HL-60 (cell line): ENCODE data around the gene DPEP3.
A peak's percentile ranks its signal among the peaks of the same experiment; 100 is the strongest.

Experiments used
- DNase-seq, 2 experiments: peaks; one replicate each; pipeline ENCODE4 v3.0.0-alpha.2; 2010 to 2020; ENCODE audit warnings: low read depth in 1 of 2, low spot score in 1 of 2
- H3K27ac ChIP-seq: fragments of 250-450 bp; sonication (Bioruptor Pico); replicated peaks from 2 replicates; pipeline ENCODE4 v1.5.1; 2020; ENCODE audit warnings: mild to moderate bottlenecking, moderate library complexity
- H3K27me3 ChIP-seq: fragments of 250-450 bp; sonication (Bioruptor Pico); 2 replicates; pipeline ENCODE4 v1.5.1; 2021; ENCODE audit warnings: mild to moderate bottlenecking, moderate library complexity; ENCODE audit not compliant: insufficient read depth, poor library complexity, severe bottlenecking
- H3K4me3 ChIP-seq: replicated peaks from 2 replicates; pipeline ENCODE4 v1.5.1; 2011; ENCODE audit warnings: mild to moderate bottlenecking, control low read depth, low read length; ENCODE audit not compliant: insufficient read depth
- GABPA ChIP-seq: IDR thresholded peaks from 2 replicates; pipeline ENCODE4 v1.6.1; 2012; ENCODE audit warnings: low read depth
- POLR2AphosphoS5 ChIP-seq: IDR thresholded peaks from 2 replicates; pipeline ENCODE4 v1.6.1; 2012; ENCODE audit warnings: low read depth
- SPI1 ChIP-seq: IDR thresholded peaks from 2 replicates; pipeline ENCODE4 v1.6.1; 2012; ENCODE audit warnings: low read depth, mild to moderate bottlenecking, borderline replicate concordance
- TF ChIP-seq, protein P1 (sequence below): IDR thresholded peaks from one replicate; pipeline ENCODE4 v1.5.1; 2011; ENCODE audit warnings: low read length, control low read depth, inconsistent platforms; ENCODE audit not compliant: insufficient read depth
- TF ChIP-seq, protein P2 (sequence below): IDR thresholded peaks from 2 replicates; pipeline ENCODE4 v1.6.1; 2012; ENCODE audit warnings: low read depth; ENCODE audit not compliant: insufficient replicate concordance

DPEP3 gene

DNA sequence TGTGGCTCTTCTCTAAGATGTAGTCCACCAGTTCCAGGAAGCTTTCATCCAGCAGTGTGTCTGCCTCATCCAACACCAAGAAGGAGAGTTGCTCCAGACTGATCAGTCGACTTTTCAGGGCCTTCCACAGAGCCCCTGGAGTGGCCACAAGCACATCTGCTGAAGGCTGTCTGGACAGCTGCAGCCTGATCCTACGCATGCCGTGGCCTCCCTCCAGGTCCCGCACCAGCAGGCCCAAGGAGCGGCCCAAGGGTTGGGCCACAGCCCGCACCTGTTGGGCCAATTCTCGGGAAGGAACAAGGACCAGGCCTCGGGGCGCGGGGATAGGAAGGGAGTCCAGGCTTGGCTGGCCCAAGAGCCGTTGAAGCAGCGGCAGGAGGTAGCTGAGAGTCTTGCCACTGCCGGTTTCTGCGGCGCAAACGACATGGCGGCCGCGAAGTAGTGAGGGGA is 42.0 kb upstream of the DPEP3 start:
- peak overlapping the region; percentile 84 for H3K4me3 ChIP-seq
- TF ChIP-seq POLR2AphosphoS5: peak; percentile 11; the same call in 1 of the 2 replicates
- no peak for TF ChIP-seq GABPA
- TF ChIP-seq, protein P1, sequence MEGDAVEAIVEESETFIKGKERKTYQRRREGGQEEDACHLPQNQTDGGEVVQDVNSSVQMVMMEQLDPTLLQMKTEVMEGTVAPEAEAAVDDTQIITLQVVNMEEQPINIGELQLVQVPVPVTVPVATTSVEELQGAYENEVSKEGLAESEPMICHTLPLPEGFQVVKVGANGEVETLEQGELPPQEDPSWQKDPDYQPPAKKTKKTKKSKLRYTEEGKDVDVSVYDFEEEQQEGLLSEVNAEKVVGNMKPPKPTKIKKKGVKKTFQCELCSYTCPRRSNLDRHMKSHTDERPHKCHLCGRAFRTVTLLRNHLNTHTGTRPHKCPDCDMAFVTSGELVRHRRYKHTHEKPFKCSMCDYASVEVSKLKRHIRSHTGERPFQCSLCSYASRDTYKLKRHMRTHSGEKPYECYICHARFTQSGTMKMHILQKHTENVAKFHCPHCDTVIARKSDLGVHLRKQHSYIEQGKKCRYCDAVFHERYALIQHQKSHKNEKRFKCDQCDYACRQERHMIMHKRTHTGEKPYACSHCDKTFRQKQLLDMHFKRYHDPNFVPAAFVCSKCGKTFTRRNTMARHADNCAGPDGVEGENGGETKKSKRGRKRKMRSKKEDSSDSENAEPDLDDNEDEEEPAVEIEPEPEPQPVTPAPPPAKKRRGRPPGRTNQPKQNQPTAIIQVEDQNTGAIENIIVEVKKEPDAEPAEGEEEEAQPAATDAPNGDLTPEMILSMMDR: no peak
- TF ChIP-seq, protein P2, sequence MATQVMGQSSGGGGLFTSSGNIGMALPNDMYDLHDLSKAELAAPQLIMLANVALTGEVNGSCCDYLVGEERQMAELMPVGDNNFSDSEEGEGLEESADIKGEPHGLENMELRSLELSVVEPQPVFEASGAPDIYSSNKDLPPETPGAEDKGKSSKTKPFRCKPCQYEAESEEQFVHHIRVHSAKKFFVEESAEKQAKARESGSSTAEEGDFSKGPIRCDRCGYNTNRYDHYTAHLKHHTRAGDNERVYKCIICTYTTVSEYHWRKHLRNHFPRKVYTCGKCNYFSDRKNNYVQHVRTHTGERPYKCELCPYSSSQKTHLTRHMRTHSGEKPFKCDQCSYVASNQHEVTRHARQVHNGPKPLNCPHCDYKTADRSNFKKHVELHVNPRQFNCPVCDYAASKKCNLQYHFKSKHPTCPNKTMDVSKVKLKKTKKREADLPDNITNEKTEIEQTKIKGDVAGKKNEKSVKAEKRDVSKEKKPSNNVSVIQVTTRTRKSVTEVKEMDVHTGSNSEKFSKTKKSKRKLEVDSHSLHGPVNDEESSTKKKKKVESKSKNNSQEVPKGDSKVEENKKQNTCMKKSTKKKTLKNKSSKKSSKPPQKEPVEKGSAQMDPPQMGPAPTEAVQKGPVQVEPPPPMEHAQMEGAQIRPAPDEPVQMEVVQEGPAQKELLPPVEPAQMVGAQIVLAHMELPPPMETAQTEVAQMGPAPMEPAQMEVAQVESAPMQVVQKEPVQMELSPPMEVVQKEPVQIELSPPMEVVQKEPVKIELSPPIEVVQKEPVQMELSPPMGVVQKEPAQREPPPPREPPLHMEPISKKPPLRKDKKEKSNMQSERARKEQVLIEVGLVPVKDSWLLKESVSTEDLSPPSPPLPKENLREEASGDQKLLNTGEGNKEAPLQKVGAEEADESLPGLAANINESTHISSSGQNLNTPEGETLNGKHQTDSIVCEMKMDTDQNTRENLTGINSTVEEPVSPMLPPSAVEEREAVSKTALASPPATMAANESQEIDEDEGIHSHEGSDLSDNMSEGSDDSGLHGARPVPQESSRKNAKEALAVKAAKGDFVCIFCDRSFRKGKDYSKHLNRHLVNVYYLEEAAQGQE: no peak
- TF ChIP-seq SPI1: no peak
- H3K27me3 ChIP-seq: no peaks in the 10 kb centered on the region
- DNase-seq: no peak
- peak overlapping the region; percentile 94 for H3K27ac ChIP-seq

DNA sequence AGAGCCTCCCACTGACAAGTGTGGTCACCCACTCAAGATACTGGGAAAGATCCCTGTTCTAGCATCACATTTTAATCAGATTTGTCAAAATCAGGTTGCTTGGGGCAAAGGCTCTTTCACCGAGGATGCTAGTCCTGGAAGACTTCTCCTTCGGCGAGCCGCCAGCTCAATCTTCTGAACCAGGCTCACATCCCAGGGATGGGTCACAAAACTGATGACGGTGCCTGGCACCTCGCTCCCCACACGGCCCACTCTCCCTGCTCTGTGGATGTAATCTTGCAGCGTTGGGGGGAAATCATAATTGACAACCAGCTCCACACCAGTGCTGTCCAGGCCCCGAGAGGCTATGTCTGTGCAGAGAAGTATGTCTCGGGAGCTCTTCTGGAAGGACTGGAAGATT is 41.2 kb upstream of the DPEP3 start:
- no peak overlapping the region for H3K27ac ChIP-seq
- no peak overlapping the region; the same call in 1 of the 2 replicates for H3K4me3 ChIP-seq
- no peak for TF ChIP-seq POLR2AphosphoS5
- no peak for TF ChIP-seq GABPA
- TF ChIP-seq SPI1: no peak
- TF ChIP-seq, protein P2: no peak
- TF ChIP-seq, protein P1: no peak
- DNase-seq: no peak
- no peaks in the 10 kb centered on the region for H3K27me3 ChIP-seq

DNA sequence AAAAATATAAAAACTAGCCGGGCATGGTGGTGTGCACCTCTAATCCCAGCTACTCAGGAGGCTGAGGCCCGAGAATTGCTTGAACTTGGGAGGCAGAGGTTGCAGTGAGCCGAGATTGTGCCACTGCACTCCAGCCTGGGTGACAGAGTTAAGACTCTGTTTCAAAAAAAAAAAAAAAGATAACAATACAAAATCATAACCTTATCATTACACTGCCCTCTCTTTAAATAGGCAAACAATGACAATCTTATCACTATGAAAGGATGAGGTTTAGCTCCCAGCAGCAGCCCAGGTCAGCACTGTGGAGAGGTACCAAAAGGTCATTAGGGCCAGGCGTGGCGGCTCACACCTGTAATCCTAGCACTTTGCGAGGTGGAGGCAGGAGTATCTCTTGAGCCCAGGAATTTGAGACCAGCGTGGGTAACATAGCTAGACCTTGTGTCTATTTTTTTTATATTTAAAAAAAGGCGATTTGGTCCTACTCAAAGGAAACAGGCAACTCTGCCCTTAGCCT is 38.9 kb upstream of the DPEP3 start:
- DNase-seq: no peak
- H3K27ac ChIP-seq: no peak overlapping the region

More for the DNA sequence above, 38.9 kb upstream of the DPEP3 start:
- TF ChIP-seq, protein P1: no peak
- no peak for TF ChIP-seq GABPA
- H3K4me3 ChIP-seq: no peak overlapping the region
- no peaks in the 10 kb centered on the region for H3K27me3 ChIP-seq
